NCI-H2107 treated with DMSO at 0.1 percent for 48 hours (cell line): ENCODE measurements around the gene HELZ.
"Not testable (repeated sequence)": the region's sequence is repeated elsewhere in the genome, so short reads cannot be mapped to it uniquely, and the experiment has no call there.

Experiments used
- DNase-seq: peaks from one replicate; lab custom pipeline; 2025; ENCODE audit not compliant: unreplicated experiment; lab: John Stamatoyannopoulos, UW

The HELZ gene

DNA sequence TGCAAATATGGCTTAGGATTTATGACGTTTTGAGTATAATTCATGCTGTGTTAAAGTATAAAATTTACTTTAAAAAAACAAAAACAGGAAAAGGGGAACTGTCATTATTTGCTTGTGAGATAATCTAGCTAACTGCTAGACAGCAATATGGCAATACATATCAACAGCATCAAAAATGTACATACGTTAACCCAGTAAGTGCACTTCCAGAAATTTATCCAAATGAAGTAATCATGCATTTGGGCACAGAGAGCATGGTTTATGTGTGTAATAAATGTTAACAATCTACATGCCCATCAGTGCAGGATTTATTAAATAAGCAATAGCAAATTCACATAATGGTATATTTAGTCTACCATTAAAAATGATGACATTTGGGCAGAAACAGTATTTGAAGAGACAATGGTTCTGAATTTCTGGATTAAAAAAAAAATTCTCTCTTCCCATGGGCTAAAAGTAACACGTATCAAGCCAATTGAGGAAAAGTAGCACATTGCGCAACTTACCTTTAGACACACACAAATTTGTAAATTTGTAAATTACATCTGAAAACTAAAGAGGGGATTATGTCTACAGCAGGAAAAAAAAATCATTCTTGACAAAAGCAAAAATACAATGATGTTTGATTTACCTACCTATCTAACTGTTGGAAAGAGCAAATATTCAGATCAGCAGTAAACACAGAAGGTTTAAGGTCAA lies 120.4 kb downstream of the HELZ start:
- no peak for DNase-seq

DNA sequence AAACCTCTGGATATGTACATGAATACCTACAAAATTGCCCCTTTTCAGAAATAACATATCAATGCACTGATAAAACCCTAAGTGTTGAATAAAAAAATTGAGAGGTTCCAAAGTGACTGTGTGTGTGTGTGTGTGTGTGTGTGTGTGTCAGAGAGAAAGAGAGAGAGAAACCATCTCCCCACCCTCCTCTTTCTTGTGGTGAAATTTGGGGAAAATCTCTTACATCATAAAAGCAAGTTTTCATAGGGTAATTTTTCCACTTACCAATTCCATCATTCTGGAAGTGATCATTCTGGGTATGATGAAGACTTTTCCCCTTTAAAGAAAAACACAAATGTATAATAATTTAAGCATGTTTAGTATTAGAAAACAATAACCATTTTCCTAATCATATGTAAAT lies 121.3 kb downstream of the HELZ start:
- DNase-seq, result no peak

GRCh38 chr17:67121316-67121891 lies 123.6 kb downstream of the HELZ start:
- DNase-seq, result no peak

GRCh38 chr17:67119102-67119501 lies 125.9 kb downstream of the HELZ start:
- DNase-seq, result no peak

DNA sequence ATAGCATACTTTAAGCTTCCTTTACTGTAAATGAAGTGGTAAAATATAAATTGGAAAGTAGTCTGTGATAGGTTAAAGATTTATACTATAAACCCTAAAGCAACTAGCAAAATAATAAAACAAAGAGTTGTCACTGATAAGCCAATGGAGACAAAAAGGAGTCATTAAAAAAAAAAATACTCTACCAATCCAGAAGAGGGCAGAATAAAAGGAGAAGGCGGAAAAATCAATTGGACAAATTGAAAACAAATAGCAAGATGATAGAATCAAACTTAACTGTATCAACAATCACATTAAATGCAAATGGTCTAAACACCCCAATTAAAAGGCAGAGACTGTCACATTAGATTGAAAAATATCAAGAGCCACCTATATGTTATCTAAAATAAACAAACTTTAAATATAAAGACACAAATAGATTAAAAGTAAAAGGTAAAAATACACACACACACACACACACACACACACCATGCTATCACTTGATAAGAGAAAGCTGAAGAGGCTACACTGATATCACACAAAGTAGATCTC lies 128.9 kb downstream of the HELZ start:
- DNase-seq, result no peak

DNA sequence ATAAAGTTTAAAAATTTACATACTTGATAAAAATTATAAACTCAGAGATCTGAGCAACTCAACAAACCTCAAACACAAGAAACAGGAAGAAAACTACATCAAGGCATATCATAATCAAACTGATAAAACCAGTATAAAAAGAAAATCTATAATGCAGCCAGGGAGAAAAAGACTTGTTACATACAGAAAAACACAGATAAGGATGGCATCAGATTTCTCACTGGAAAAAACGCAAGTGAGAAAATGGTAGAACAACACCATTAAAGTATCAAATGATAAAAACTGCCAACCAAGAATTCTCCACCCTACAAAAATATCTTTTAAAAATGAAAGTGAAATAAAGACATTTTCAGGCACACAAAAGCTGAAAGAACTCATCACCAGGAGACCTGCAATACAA lies 129.6 kb downstream of the HELZ start:
- DNase-seq, result no peak

GRCh38 chr17:67113486-67113885 lies 131.5 kb downstream of the HELZ start:
- DNase-seq, result no peak

GRCh38 chr17:67111808-67112207 lies 133.2 kb downstream of the HELZ start:
- no peak for DNase-seq

GRCh38 chr17:67111327-67111726 lies 133.7 kb downstream of the HELZ start:
- DNase-seq, result no peak

- DNase-seq, result no peak
These were observed 134.4 kb downstream of the HELZ start for GRCh38 chr17:67110619-67111018.

GRCh38 chr17:67109111-67109510 lies 135.9 kb downstream of the HELZ start:
- DNase-seq, result no peak

DNA sequence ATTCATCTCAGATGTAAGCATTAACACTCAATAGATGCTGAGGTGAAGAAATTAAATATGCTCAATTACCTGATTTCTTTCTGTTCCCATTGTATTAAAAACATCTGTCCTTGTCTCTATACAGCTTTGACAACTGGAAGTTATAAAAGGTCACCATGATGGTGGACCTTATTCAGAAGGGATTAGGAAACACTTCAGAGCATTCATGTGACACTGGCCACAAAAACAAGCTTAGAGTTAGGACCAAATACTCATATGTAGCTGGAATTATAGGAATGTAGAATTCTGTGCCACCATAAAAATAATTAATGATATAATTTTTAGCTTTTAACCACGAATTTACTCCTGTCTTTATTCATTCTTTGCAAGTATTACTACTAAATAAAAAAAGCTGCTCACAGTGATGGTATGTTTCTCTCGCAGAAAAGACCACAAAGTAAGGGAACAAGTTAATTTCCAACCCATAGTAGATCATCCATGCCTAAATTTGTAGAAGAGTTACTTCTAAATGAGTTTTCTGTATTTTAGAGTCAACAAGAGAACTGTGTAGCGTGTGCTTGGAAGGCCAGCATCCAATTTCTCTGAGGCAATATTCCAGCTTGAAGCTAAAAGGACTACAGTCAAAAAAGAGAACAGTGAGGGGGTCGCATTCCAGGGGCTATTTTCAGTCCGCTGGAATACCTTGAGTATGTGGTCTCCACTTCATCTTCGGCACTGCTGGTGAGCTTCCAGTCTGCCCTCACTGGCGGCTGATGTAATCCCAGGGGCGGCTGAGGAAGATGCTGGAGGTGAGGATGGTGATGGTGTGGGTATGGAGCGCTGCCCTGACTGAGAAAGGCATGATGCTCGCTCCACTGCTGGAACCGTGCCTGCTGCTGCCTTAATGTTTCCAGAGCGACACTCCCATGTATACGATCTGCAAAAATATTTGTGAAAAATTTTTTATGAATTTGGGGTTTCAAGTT lies 136.9 kb downstream of the HELZ start:
- no peak for DNase-seq

DNA sequence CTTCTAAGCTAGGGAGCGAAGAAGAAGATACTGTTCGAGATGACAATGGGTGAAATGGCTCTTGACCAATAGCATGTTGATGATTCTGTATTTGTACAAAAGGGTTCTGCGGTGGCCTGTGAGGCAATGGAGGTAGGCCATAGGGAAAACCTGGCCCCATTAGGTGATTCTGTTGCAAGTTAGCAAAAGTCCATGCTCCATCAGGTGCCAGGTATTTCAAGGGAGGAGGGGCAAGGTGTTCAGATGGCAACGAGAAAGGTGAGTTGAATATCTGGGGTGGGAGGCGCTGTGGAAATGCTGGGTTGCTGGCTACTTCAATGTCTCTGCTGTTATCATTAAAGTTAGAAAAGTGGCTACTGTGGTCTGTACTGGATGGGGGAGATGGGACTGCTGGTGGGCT lies 137.8 kb downstream of the HELZ start:
- no peak for DNase-seq

DNA sequence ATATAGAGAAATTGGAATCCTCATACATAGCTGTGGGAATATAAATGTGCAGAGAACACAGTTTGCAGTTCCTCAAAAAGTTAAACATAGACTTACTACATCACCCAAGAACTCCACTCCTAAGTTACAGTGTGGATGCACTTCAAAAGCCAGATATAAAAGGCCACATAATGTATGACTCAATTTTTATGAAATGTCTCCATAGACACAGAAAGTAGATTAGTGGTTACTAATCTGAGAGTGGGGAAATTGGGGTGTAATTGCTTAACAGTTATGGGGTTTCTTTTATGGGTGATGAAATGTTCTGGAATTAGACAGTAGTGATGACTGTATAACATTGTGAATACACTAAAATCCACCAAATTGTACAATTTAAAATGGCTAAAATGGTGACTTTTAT lies 139.8 kb downstream of the HELZ start:
- no peak for DNase-seq

DNA sequence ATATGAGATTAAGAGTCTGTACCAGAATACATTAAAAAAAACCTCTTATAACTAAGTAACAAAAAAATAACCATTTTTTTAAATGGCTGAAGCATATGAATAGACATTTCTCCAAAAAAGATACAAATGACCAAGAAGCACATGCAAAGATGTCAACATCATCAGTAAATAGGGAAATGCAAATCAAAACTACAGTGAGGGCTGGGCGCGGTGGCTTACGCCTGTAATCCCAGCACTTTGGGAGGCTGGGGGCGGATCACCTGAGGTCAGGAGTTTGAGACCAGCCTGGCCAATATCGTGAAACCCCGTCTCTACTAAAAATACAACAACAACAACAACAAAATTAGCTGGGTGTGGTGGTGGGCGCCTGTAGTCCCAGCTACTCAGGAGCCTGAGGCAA lies 140.4 kb downstream of the HELZ start:
- not testable (repeated sequence) for DNase-seq

GRCh38 chr17:67098006-67098405 lies 147.0 kb downstream of the HELZ start:
- DNase-seq, result no peak

DNA sequence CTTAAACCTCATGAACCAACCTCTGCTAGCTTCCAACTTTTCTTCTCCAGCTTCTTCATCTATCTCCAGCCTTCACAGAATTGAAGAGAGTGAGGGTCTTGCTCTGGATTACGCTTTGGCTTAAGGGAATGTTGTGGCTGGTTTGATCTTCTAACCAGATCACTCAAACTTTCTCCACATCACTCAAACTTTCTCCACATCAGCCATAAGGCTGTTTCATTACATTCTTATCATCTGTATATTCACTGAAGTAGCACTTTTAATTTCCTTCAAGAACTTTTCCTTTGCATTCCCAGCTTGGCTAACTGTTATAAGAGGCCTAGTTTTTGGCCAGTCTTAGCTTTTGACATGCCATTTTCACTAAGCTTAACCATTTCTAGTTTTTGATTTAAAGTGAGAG lies 148.4 kb downstream of the HELZ start:
- DNase-seq, result no peak

GRCh38 chr17:67095803-67096202 lies 149.2 kb downstream of the HELZ start:
- DNase-seq, result no peak

GRCh38 chr17:67095291-67095690 lies 149.7 kb downstream of the HELZ start:
- DNase-seq, result not testable (repeated sequence)

DNA sequence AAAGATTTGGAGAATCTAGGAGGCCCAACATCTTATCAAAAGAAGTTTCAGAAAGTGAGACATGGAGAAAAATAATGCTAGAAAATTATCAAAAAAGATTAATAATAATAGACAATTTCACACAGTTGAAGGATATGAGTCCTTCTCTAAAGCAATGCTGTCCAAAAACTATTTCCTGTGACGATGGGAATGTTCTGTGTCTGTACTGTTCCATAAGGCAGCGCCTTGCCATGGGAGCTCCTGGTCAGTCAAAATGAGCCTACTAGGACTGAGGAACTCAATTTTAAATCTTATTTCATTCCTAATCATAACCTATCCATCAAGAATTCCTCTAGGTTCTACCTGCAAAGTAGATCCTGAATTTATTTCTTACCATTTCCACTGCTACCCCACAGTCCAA lies 151.6 kb downstream of the HELZ start:
- no peak for DNase-seq

DNA sequence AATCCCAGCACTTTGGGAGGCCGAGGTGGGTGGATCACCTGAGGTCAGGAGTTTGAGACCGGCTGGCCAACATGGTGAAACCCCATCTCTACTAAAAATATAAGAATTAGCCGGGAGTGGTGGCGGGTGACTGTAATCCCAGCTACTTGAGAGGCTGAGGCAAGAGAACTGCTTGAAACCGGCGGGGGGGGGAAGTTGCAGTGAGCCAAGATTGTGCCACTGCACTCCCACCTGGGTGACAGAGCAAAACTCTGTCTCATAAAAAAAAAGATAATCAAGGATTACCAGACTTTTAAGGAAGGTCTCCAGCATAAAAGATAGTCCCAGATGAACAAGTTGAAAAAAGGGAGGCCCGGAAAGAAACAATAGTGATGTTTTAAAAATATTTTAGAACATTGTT lies 152.3 kb downstream of the HELZ start:
- DNase-seq, result not testable (repeated sequence)

DNA sequence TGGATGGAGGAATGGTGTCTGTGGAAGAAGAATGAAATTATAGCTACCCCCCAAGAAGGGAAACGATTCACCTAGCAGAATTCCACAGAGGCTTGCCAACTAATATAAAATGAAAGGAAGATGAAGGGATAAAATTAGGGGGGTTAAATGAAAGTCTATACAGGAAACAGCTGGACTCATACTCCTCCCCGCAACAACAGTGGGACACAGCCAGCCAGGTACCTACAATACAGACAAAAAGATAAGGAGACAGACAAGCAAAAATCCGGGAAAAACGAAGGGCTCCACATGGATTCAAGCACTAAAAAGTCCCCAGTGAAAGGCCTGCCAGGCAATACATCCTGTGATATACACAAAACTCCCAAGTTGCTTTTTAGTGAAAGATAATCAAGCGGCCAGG lies 152.7 kb downstream of the HELZ start:
- no peak for DNase-seq
